Activated CD4-positive, alpha-beta T cell treated with anti-CD3 and anti-CD28 coated beads, Interleukin-2, amount 10 ng/mL, durations not matched to agents 7 days and 5 days (primary cell): ENCODE results near the gene CAND2. TPM values are rescaled to one million over a fixed set of nuclear protein-coding genes. Genes with fewer than 3 reads are reported as not detected.
"Not testable (repeated sequence)": the region's sequence is repeated elsewhere in the genome, so short reads cannot be mapped to it uniquely, and the experiment has no call there.

Experiments used
- CTCF ChIA-PET: fragments of 350-600 bp; sonication (Branson Sonifier 250); formaldehyde crosslinking; loops from one replicate; lab custom pipeline; 2021; ENCODE audit warnings: antibody characterized with exemption; lab: Charles Lee
- POLR2A ChIA-PET: fragments of 350-600 bp; sonication (Branson Sonifier 250); formaldehyde crosslinking; loops from one replicate; lab custom pipeline; 2021; ENCODE audit warnings: antibody characterized with exemption; lab: Charles Lee
- DNase-seq: peaks from one replicate; pipeline ENCODE4 v3.0.0-alpha.2; 2020
- H3K27ac Mint-ChIP-seq: one replicate; pipeline ENCODE4 v1.8.0; 2021; ENCODE audit warnings: mild to moderate bottlenecking, moderate library complexity, mixed read lengths
- H3K27me3 Mint-ChIP-seq: one replicate; pipeline ENCODE4 v1.8.0; 2021; ENCODE audit warnings: mixed read lengths
- H3K36me3 Mint-ChIP-seq: one replicate; pipeline ENCODE4 v1.8.0; 2021; ENCODE audit warnings: low read depth, mixed read lengths
- H3K4me1 Mint-ChIP-seq: one replicate; pipeline ENCODE4 v1.8.0; 2021; ENCODE audit warnings: mixed read lengths
- H3K4me3 Mint-ChIP-seq: one replicate; pipeline ENCODE4 v1.8.0; 2021; ENCODE audit warnings: mild to moderate bottlenecking, moderate library complexity, mixed read lengths
- H3K9me3 Mint-ChIP-seq: one replicate; pipeline ENCODE4 v1.8.0; 2021; ENCODE audit warnings: mixed read lengths
- total RNA-seq, 2 experiments: library from RNA; stranded (reverse); gene quantifications; one replicate each; pipeline ENCODE4 v1.2.3, GENCODE V29; 2021

CAND2 gene
- total RNA-seq, 2 experiments from 2014 or later = 0.84 to 0.98 TPM

- Mint-ChIP-seq H3K4me1 (peaks cover 8% of the 10 kb centered on the region), H3K9me3 (no peaks in the 10 kb centered on the region), H3K36me3 (no peaks in the 10 kb centered on the region), H3K4me3 (no peak overlapping the region), H3K27me3 (peaks cover 2% of the 10 kb centered on the region), H3K27ac (no peak overlapping the region)
- POLR2A ChIA-PET = no interaction called here
- CTCF ChIA-PET = interaction anchor here (1.5 kb wide), 1 partner anchor 21 kb away, joined by 4 read pairs; no protein-coding TSS in a partner anchor
- no peak for DNase-seq
Measured at GRCh38 chr3:12774619-12775018, 21.9 kb upstream of the CAND2 start.

- H3K4me1 Mint-ChIP-seq = peaks cover 8% of the 10 kb centered on the region
- ChIA-PET POLR2A (no interaction called here), CTCF (interaction anchor here (1.5 kb wide), 1 partner anchor 21 kb away, joined by 4 read pairs; no protein-coding TSS in a partner anchor)
- no peak for DNase-seq
- peaks cover 2% of the 10 kb centered on the region for H3K27me3 Mint-ChIP-seq
- H3K27ac Mint-ChIP-seq = no peak overlapping the region
- H3K4me3 Mint-ChIP-seq = no peak overlapping the region
- no peaks in the 10 kb centered on the region for H3K9me3 Mint-ChIP-seq
- no peaks in the 10 kb centered on the region for H3K36me3 Mint-ChIP-seq
Measured at GRCh38 chr3:12775226-12775625, 21.3 kb upstream of the CAND2 start.

GRCh38 chr3:12775970-12776369 lies 20.5 kb upstream of the CAND2 start:
- H3K4me1 Mint-ChIP-seq, H3K27ac Mint-ChIP-seq, CTCF ChIA-PET, H3K9me3 Mint-ChIP-seq, H3K36me3 Mint-ChIP-seq, H3K4me3 Mint-ChIP-seq, POLR2A ChIA-PET, DNase-seq, H3K27me3 Mint-ChIP-seq: not testable (repeated sequence)

- no peaks in the 10 kb centered on the region for H3K9me3 Mint-ChIP-seq
- POLR2A ChIA-PET = no interaction called here
- DNase-seq = no peak
- H3K27ac Mint-ChIP-seq = no peak overlapping the region
- CTCF ChIA-PET = no interaction called here
- no peak overlapping the region for H3K4me3 Mint-ChIP-seq
- H3K4me1 Mint-ChIP-seq = peaks cover 8% of the 10 kb centered on the region
- peaks cover 5% of the 10 kb centered on the region for H3K27me3 Mint-ChIP-seq
- no peaks in the 10 kb centered on the region for H3K36me3 Mint-ChIP-seq
Measured at GRCh38 chr3:12777171-12777570, 19.3 kb upstream of the CAND2 start.

- Mint-ChIP-seq H3K4me1 (no peaks in the 10 kb centered on the region), H3K4me3 (no peak overlapping the region), H3K27ac (no peak overlapping the region), H3K27me3 (peaks cover 20% of the 10 kb centered on the region), H3K9me3 (no peaks in the 10 kb centered on the region), H3K36me3 (no peaks in the 10 kb centered on the region)
- CTCF ChIA-PET = interaction anchor here (1.6 kb wide), 1 partner anchor 11 kb away, joined by 4 read pairs; no protein-coding TSS in a partner anchor
- no peak for DNase-seq
- POLR2A ChIA-PET = no interaction called here
Measured at GRCh38 chr3:12780751-12781150, 15.7 kb upstream of the CAND2 start.

GRCh38 chr3:12782172-12782815 lies 14.2 kb upstream of the CAND2 start:
- Mint-ChIP-seq H3K4me3 (no peak overlapping the region), H3K4me1 (no peaks in the 10 kb centered on the region), H3K27ac (no peak overlapping the region), H3K9me3 (no peaks in the 10 kb centered on the region), H3K36me3 (no peaks in the 10 kb centered on the region), H3K27me3 (peaks cover 27% of the 10 kb centered on the region)
- CTCF ChIA-PET = no interaction called here
- POLR2A ChIA-PET = no interaction called here
- DNase-seq = no peak

- Mint-ChIP-seq H3K9me3 (no peaks in the 10 kb centered on the region), H3K27me3 (peaks cover 30% of the 10 kb centered on the region), H3K36me3 (no peaks in the 10 kb centered on the region), H3K4me1 (no peaks in the 10 kb centered on the region), H3K27ac (no peak overlapping the region), H3K4me3 (no peak overlapping the region)
- ChIA-PET POLR2A (no interaction called here), CTCF (no interaction called here)
- no peak for DNase-seq
Measured at GRCh38 chr3:12785096-12785495, 11.4 kb upstream of the CAND2 start.

- H3K9me3 Mint-ChIP-seq, H3K4me3 Mint-ChIP-seq, POLR2A ChIA-PET, H3K4me1 Mint-ChIP-seq, H3K27ac Mint-ChIP-seq, H3K36me3 Mint-ChIP-seq: not testable (repeated sequence)
- CTCF ChIA-PET = interaction anchor here (0.5 to 1.9 kb wide), 6 partner anchors 20 to 1013 kb away, joined by 3 to 5 read pairs (median 3); partner anchors contain the start of gene RPL32
- H3K27me3 Mint-ChIP-seq = peaks cover 27% of the 10 kb centered on the region
- peak; percentile 59 for DNase-seq
Measured at GRCh38 chr3:12787346-12787745, 9.1 kb upstream of the CAND2 start.

- H3K4me1 Mint-ChIP-seq, POLR2A ChIA-PET, DNase-seq, H3K4me3 Mint-ChIP-seq, H3K27ac Mint-ChIP-seq, H3K36me3 Mint-ChIP-seq, H3K9me3 Mint-ChIP-seq: not testable (repeated sequence)
- CTCF ChIA-PET = interaction anchor here (0.6 to 1.9 kb wide), 3 partner anchors 22 to 1012 kb away, joined by 3 to 5 read pairs (median 3); partner anchors contain the start of gene RPL32
- peaks cover 22% of the 10 kb centered on the region for H3K27me3 Mint-ChIP-seq
Measured at GRCh38 chr3:12787967-12788690, 8.4 kb upstream of the CAND2 start.

GRCh38 chr3:12791430-12791829 lies 5.0 kb upstream of the CAND2 start:
- no peak for DNase-seq
- peaks cover 6% of the 10 kb centered on the region for H3K4me1 Mint-ChIP-seq
- no peak overlapping the region for H3K4me3 Mint-ChIP-seq
- CTCF ChIA-PET = no interaction called here
- POLR2A ChIA-PET = no interaction called here
- no peaks in the 10 kb centered on the region for H3K9me3 Mint-ChIP-seq
- H3K27ac Mint-ChIP-seq = no peak overlapping the region
- H3K36me3 Mint-ChIP-seq = no peaks in the 10 kb centered on the region
- H3K27me3 Mint-ChIP-seq = peaks cover 15% of the 10 kb centered on the region

- no peaks in the 10 kb centered on the region for H3K36me3 Mint-ChIP-seq
- ChIA-PET POLR2A (no interaction called here), CTCF (no interaction called here)
- H3K4me1 Mint-ChIP-seq = peaks cover 6% of the 10 kb centered on the region
- no peak overlapping the region for H3K4me3 Mint-ChIP-seq
- no peak for DNase-seq
- H3K9me3 Mint-ChIP-seq = no peaks in the 10 kb centered on the region
- H3K27ac Mint-ChIP-seq = no peak overlapping the region
- peaks cover 25% of the 10 kb centered on the region for H3K27me3 Mint-ChIP-seq
Measured at GRCh38 chr3:12793701-12794100, 2.8 kb upstream of the CAND2 start.

GRCh38 chr3:12797124-12797891 lies 828 bp downstream of the CAND2 start:
- H3K9me3 Mint-ChIP-seq = no peaks in the 10 kb centered on the region
- ChIA-PET CTCF (interaction anchor here (0.6 to 1.7 kb wide), 3 partner anchors 13 to 80 kb away, joined by 3 to 6 read pairs (median 3); partner anchors contain the start of gene RPL32), POLR2A (no interaction called here)
- no peak overlapping the region for H3K27ac Mint-ChIP-seq
- H3K36me3 Mint-ChIP-seq = no peaks in the 10 kb centered on the region
- peak overlapping the region; percentile 65 for H3K4me3 Mint-ChIP-seq
- peaks cover 22% of the 10 kb centered on the region for H3K27me3 Mint-ChIP-seq
- peaks cover 6% of the 10 kb centered on the region for H3K4me1 Mint-ChIP-seq
- no peak for DNase-seq
